HG03442 (cell line): ENCODE measurements around the gene LAMA1.
"Not testable (repeated sequence)": the region's sequence is repeated elsewhere in the genome, so short reads cannot be mapped to it uniquely, and the experiment has no call there.

ENCODE experiments used
- ATAC-seq: cut with Tn5 transposase; IDR thresholded peaks from one replicate; pipeline ENCODE4 v1.9.1; 2021; ENCODE audit warnings: mild to moderate bottlenecking, moderate library complexity; ENCODE audit not compliant: unreplicated experiment

Gene LAMA1

GRCh38 chr18:6955304-6955703 is 162.3 kb downstream of the LAMA1 start:
- ATAC-seq = no peak

DNA sequence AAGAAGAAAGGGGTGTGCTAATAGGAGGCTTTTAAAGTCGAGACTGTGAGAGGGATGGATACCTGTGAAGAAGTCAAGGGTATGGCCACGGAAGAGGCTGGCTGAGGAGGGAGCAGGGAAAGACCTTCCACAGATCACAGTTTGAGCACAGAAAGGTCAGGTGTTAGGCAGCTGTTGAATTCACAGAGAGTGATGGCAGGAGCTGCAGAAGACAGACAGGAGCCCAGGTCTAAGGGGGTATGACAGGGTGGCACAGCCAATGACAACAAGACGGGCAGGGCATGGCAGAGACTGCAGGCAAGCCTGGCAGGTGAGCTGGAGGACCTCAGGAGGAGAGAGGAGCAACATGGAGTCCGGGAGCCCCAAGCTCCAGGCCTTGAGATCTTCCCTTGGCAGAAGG is 163.1 kb downstream of the LAMA1 start:
- no peak for ATAC-seq

- no peak for ATAC-seq
These were observed 166.1 kb downstream of the LAMA1 start for GRCh38 chr18:6951336-6952090.

GRCh38 chr18:6950641-6951040 is 167.0 kb downstream of the LAMA1 start:
- ATAC-seq = no peak

GRCh38 chr18:6949800-6950586 is 167.6 kb downstream of the LAMA1 start:
- ATAC-seq = no peak

GRCh38 chr18:6948281-6949055 is 169.1 kb downstream of the LAMA1 start:
- ATAC-seq = no peak

GRCh38 chr18:6947338-6948030 is 170.1 kb downstream of the LAMA1 start:
- no peak for ATAC-seq

DNA sequence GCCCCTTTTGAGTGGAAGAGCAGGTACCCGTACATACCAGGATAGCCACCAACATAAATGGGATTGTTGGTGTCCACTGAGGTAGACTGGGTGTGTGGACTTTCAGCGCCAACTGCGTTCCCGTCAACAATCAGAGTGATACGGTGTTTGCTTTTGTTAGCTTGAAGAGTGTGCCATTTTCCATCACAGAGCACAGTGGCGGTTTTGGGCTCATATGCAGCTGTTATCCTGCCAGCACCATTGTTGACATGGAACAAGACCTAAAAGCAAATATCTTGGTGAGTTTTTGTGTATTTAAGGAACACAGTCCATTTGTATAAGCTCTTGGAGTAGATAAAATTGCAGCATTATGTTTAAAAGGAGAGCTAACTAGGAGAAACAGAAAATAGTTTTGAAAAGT is 174.5 kb downstream of the LAMA1 start:
- no peak for ATAC-seq

GRCh38 chr18:6942742-6943141 is 174.9 kb downstream of the LAMA1 start:
- no peak for ATAC-seq

DNA sequence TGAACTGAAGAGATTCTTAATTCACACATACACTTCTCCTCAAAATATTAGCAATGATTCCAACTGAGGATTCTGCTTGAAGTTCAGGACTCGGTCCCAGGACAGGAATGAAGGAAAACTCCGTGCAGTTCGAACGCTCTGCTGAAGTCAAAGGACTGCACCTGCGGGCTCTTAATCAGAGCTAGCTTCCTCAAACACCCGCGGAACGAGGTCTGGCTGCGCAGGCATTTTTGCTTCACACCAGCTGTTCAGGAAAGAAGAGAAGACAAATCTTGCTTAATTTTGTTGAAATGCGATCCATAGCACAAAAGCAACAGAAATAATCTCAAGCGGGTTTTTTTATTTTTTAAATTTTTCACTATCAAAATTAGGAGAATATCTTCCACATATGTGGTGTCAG is 175.6 kb downstream of the LAMA1 start:
- ATAC-seq = no peak

DNA sequence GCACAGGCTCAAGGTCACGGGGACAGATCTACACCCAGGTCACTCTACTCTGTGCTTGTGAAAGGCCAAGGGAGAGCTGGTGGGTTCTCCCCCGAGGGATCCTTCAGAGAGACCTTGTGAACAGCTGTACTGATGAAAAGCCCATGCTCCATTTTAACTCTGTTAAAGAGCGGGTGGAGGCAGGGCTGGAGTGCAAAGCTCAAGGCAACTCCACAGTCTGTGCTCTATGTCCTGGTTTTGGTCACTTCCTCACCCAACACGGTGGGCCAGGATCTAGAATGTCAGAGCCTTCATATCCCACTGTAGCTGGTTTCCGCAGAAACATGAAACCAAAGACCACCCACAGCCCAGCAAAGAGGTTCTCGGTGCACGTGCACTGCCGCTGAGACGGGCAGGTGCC is 177.1 kb downstream of the LAMA1 start:
- ATAC-seq = no peak

- no peak for ATAC-seq
These were observed 177.6 kb downstream of the LAMA1 start for GRCh38 chr18:6939972-6940371.

- ATAC-seq = not testable (repeated sequence)
These were observed 179.2 kb downstream of the LAMA1 start for GRCh38 chr18:6938403-6938802.

- no peak for ATAC-seq
These were observed 179.6 kb downstream of the LAMA1 start for GRCh38 chr18:6938003-6938402.

DNA sequence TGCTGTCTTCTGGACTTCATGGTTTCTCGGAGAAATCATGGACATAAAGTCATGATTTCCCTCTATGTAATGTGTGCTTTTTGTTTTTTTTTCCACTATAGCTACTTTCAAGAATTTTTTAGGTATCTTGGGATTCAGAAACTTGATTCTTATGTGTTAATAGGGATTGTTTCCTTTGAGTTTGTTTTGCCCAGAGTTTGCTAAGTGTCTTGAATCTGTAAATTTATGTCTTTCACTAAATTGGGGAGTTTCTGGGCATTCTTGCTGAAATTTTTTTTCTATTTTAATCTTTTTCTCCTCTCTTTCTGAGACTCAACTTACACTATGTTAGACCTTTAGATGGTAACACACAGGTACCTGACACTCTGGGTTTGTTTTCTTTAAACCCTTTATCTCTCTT is 182.7 kb downstream of the LAMA1 start:
- ATAC-seq = no peak

DNA sequence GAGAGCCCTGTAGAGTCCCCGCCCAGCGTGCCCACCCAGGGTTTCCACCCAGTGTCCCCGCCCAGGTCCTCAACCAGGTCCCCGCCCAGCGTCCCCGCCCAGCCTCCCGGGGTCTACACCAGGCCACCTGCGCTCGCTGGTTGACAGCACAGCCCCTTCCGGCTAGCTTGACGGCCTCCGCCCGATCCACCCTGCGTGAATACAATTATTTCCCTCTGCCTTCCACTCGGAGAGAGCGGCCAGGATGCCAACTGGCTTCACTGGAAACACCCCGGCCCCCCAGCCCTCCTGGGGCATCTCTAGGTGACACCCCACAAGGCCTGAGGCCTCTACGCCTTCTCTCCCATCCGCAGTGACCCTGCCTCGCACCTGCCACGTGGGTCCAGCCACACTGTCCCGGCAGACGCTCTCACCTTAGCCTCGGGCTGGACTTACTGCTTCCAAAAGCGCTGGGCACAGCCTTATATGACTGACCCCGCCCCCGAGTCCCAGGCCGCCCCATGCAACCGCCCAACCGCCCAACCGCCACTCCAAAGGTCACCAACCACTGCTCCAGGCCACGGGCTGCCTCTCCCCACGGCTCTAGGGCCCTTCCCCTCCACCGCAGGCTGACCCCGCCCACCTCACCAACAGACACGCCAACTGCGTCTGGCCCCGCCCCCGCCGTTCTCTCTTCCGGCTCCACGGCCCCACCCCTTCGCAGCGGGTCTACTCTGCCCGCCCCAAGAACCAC is 188.1 kb downstream of the LAMA1 start:
- no peak for ATAC-seq

- ATAC-seq = no peak
These were observed 189.2 kb downstream of the LAMA1 start for GRCh38 chr18:6928359-6928758.

GRCh38 chr18:6927153-6927552 is 190.4 kb downstream of the LAMA1 start:
- no peak for ATAC-seq

GRCh38 chr18:6923220-6923619 is 194.4 kb downstream of the LAMA1 start:
- ATAC-seq = no peak

- no peak for ATAC-seq
These were observed 196.0 kb downstream of the LAMA1 start for GRCh38 chr18:6921571-6921970.
